ENCODE measurements around the gene CFL1. TPM values are rescaled to one million over a fixed set of nuclear protein-coding genes. Genes with fewer than 3 reads are reported as not detected.
A peak's percentile ranks its signal among the peaks of the same experiment; 100 is the strongest.
"Not testable (repeated sequence)": the region's sequence is repeated elsewhere in the genome, so short reads cannot be mapped to it uniquely, and the experiment has no call there.

The CFL1 gene
- polyA plus RNA-seq, 4 donors = 733 to 901 (median 785) TPM

DNA sequence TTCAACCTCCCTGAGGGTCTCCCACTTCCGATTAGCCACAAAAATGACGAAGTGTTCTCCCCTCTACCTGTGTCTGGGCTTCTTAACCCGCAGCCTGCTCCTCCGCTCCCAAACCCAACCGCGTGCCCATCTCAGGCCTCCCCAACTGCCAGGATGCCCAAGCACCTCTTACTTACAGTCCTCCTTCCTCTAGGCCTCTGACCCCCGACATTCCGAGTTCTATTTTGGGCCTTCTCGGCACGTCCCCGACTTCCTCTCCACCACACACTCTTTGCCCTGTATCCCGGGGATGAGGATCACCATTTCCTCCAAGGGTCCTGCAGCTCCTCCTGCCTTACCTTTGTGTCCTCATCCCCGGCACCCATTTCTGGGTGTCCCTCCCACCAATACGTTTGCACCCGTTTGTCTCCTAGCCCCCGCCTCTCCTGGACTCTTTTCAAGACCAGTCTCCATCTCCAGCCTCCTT lies 1.9 kb upstream of the CFL1 start:
- no peak for DNase-seq (ENCODE audit: low read depth in 4 of 4, low spot score in 2 of 4)

DNA sequence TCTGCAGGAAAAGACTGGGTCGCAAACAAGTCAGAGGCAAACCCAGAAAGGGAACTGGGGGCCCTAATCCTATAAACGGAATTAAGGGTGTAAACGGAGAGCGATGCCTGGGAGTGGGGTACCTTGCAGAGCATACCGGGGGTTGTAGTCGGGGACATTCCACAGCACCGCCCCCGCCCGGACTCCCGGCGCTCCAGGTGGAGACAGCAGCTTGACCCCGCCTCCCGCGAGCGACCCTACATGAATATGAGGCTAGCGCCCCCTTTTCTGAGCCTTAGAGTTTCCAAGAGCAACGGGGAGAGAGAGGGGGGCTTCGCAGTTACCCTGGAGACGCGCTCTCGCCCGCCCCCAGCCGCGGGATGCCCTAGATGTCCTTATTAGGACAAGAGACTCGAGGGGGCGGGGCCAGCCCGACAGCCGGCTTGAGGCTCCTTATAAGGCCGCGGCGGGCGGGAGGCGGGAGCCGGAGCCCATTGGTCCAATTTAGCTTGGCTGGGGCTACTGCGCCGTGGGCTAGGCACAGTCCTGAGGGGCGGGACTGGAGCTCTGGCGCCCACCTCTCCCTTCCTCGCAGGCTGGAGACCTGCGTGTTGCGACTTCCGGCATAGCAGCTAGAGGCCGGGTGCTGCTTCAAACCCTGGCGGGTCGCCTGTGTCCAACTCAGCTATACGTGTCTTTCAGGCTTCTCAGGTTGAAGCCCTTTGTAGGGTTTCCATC lies 1.3 kb upstream of the CFL1 start:
- DNase-seq (ENCODE audit: low read depth in 4 of 4, low spot score in 2 of 4) = peak; percentile 84 to 96 (median 93)

DNA sequence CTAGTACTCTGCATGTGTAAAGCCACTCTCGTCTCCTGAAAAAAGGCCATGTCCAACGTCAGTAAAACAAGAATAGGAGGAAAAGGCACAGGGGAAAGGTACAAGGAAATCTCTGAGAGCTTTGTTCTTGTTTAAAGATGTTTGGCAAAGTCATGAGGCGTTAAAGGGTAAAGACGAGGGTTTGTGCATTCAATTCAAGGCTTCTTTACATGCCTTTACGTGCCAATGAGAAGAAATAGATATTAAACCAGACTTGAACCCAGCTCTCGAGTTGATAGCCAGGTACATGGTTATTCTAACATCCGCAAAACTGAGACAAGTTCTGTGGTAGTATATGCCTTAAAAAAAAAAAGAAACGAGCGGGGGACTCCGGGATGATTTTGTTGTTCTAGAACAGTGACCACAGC lies 704 bp upstream of the CFL1 start:
- DNase-seq (ENCODE audit: low read depth in 4 of 4, low spot score in 2 of 4) = no peak

DNA sequence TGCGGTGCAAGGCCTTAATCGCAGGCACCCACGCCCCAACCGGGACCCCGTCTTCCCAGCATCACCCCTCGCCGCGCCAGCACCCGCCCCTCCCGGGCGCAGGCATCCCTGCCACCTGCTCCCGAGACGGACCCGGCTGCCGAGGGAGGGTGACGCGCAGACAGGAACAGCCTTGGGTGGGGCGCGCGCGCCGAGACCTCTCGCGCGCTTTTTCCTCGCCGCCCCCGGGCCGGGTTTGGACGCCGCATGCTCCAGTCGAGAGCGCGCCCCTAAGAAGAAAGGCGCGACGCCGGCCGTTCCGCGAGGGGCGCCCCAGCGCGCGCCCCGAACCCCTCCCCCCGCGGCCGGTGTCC lies 504 bp downstream of the CFL1 start:
- DNase-seq (ENCODE audit: low read depth in 4 of 4, low spot score in 2 of 4) = no peak

DNA sequence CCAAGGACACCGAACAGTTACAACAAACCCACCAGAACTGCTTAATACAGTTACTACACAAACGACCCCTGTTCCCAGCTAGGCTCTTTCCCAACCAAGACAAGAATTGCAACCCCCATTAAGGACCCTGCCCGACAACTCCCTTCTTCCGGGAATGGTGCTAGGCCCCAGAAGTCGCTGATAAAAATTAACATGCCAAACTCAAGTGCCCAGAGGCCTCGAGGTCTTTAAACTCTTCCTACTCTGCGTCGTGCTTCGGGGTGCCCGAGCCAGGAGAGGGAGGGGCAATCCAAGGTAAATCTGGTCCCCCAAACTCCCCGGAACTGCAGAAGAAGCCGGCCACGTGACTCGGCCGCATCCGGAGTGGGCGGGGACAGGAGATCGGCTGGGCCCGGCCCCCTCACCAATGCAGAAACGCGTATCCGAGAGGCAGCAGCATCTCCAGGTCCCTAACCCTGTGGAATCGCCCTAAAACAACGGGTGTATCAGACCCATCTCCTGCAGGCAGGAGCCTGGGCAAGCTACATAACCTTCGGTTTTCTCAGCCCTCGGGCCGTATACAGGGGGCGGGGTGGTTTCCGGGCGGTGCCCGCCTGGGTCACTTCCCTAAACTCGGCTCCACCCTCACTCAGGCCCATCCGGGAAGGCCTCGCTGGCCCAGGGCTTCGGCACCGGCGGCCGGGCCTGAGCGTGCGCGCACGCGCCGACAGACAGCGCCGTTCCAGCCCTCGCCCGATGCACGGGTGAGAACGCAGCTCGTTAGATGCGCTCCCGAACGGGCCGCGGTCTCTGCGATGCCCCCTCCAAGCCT lies 1.1 kb downstream of the CFL1 start:
- peak in 1 of 4 donors; percentile 34 for DNase-seq (ENCODE audit: low read depth in 4 of 4, low spot score in 2 of 4)

DNA sequence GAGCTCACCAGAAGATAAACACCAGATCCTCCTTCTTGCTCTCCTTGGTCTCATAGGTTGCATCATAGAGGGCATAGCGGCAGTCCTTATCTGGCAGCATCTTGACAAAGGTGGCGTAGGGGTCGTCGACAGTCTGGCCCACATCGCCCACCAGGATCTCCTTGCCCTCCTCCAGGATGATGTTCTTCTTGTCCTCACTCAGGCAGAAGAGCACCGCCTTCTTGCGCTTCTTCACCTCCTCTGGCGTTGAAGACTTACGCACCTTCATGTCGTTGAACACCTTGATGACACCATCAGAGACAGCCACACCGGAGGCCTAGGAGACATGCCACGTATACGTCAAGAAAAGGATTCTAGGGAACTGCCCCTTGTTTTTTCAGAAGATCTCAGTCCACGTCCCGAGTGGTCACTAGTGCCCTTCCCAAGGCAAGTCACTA lies 2.0 kb downstream of the CFL1 start:
- DNase-seq (ENCODE audit: low read depth in 4 of 4, low spot score in 2 of 4) = no peak

DNA sequence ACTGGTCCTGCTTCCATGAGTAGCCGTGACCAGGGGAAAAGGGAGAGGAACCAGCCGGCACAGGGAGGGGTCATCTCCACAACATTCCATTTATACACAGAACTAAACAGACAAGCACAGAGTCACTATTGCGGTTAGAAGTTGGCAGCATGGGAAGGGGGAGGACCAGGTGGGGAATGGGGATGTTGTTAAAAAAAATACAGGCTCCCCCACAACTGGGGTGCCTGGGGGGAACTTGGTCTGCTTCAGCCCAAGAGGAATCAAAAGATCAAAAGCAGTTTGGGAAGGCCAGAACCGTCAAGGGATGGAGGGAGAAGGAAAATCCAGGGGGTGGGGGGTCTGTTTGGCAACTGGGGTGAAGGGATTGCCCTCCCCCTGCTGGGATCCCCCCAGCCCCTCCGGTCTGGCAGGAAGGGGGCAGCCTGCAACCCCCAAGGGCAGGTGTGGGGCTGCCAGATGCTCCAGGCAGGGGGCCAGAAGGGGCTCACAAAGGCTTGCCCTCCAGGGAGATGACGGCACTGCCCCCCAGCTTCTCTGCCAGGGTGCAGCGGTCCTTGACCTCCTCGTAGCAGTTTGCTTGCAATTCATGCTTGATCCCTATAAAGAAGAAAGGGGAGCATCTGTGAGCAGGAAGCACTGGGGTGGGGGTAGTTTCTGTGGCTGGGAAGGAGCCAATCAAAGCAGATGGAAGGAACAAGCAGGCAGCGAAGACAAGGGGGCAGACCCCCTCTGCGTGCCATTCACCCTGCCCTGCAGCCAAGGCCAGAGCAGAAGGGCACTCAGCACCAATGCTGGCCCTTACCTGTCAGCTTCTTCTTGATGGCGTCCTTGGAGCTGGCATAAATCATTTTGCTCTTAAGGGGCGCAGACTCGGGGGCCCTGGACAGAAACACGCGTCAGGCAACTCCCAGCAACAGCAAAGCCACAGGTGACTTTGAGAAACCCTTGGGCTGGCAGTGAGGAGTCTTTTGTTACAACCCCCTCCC lies 2.8 kb downstream of the CFL1 start:
- DNase-seq (ENCODE audit: low read depth in 4 of 4, low spot score in 2 of 4) = no peak

DNA sequence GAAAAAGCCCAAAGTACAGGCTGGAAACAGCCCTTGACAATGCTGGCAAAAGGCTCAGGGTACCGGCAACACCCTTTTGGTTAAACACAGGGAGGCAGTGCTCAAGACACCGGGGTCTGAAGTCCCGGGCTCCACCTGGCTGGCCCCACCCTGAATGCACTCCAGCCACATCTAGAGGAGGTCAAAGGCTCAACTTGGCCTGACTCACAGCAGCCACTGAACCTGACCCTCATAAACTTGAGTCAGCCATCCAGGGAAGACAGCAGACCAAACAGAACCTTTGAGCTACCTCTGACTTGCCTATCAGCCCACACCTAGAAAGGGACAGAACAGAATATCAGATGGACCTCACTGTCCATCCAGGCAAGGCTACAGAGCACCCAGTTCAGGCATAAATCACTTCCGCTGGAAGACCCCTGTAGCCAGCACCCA lies 3.8 kb downstream of the CFL1 start:
- no peak for DNase-seq (ENCODE audit: low read depth in 4 of 4, low spot score in 2 of 4)

DNA sequence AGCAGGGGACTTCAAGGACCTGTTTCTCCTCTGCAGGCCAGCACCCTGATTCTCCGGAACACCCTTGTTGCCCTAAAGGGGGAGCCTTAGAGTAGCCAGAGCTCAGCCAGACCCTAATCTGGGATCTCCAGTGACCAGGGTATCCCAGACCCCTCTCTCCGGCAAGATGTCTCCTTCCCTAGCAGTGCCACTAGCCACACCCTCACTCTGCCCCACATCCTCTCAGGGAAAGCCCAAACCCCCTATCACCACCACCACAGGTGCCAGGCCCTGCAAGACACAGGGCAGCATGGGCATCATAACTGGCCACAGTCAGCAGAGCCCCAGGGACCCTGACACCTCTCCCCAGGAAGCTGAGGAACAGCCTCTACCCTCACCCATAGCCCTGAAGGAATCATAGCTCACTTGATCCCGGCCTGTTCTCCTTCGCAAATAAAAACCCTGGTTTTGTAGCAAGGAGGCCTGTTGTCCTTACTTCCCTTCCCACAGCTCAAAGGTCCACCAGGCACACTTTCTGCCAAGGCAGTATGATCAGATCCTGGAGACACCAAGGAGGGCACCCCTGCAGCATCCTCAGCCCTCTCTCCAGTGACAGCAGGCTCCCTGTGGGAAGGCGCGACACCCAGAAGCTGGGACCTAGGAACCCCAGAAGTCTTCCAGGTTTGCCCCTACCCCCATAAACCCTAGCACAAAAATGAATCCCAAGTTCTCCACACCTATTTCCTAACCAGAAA lies 4.6 kb downstream of the CFL1 start:
- DNase-seq (ENCODE audit: low read depth in 4 of 4, low spot score in 2 of 4) = no peak

DNA sequence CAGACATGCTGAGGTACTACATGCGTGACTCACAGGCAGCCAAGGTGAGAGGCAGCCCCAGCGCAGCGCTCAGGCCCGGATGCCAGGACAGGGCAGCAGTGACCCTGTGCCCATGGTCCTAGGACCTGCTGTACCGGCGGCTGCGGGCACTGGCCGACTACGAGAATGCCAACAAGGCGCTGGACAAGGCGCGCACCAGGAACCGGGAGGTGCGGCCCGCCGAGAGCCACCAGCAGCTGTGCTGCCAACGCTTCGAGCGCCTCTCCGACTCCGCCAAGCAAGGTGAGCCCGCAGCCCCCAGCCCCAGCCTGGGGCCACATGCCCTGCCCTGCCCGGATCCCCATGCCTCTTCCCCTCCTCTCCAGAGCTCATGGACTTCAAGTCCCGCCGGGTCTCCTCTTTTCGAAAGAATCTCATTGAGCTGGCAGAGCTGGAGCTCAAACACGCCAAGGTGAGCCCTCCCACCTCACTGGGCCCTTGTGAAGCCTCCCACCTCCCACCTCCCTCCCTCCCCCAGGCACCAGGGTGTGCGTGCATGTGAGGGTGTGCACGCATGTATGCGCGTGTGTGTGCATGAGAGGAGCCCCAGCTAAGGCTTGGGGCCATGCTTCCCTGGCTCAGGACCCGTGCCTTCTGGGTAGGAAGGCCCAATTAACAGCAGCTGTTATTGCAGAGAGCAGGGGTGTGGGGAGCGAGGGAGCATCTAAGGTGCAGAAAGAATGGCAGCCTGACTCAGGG lies 5.3 kb downstream of the CFL1 start:
- DNase-seq (ENCODE audit: low read depth in 4 of 4, low spot score in 2 of 4) = no peak

DNA sequence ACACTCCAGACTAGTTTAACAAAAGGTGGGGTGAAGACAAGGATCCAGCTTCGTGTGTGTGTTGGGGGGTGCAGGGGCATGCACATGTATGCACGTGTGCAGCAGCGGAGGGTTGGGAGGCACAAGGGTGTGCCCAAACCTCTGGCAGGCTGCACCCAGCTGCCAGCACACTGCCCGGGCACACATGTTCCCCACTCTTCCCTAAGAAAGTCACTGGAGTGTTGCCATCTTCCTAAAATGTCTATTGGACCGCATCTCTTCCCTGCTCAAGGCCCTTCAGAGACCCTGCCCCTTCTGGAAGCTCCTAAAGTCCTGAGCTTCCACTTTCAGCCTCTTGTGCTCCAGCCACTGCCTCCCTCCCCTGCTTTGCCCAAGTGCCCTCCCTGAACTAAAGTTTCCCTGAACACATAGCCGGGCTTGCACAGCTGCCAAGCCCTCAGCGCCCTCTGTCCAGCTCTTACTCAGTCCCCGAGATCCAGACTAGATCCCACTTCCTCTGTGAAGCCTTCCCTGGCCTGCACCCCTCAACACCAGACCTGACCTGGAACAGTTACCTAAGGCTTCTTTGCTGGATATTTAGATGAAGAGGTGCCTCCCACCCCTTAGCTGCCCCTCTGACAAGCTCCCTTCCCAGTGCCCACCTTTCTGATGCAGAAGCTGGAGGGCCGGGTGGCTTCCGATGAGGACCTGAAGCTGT lies 6.0 kb downstream of the CFL1 start:
- no peak for DNase-seq (ENCODE audit: low read depth in 4 of 4, low spot score in 2 of 4)

DNA sequence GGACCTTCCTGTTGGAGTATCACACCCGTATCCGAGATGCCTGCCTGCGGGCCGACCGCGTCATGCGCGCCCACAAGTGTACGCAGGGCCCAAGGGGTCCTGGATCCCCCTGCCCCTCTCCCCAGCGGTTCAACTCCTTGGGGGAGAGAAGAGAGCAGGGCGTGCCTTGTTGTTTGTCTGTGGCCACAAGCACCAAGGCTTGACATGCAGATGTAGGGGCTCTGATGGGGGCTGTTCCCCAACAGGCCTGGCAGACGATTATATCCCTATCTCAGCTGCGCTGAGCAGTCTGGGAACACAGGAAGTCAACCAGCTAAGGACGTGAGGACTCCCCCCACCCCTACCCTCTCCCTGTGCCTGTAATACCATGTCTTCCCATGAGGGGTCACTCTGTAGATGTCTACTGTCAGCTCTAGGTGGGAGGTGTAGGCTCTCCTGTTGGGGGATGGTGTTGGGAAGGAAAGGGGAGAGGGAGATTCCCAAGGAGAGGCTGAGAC lies 6.8 kb downstream of the CFL1 start:
- DNase-seq (ENCODE audit: low read depth in 4 of 4, low spot score in 2 of 4) = no peak

DNA sequence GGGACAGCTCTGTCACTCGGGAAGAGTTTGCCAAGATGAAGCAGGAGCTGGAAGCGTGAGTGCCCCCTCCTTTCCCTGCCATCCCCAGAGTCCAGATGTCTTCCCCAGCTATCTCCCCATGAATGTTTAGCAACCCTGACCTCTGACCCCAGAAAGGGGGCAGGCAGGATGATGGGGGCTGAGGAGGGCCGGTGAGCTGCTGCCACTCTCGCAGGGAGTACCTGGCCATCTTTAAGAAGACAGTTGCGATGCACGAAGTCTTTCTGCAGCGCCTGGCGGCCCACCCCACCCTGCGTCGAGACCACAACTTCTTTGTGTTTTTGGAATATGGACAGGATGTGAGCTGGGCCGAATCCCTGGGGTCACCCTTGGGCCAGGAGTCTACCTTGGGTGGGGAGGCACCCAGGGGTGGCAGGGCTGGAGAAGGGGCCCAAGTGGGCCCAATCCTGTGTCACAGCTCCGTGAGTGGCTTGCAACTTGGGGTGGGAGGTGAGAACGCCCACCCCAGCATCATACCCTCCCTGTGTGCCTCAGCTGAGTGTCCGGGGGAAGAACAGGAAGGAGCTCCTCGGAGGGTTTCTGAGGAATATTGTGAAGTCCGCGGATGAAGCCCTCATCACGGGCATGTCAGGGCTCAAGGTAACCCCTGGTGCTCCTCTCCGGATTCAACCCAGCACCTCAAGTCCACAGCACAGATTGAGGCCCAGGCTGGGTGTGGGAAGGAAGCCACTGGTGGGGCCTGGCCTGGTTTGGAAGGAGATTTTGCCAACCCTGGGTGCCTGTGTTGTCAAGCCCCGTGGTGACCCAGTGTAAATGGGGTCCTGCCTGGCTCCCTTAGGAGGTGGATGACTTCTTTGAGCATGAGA lies 7.5 kb downstream of the CFL1 start:
- DNase-seq (ENCODE audit: low read depth in 4 of 4, low spot score in 2 of 4) = no peak

DNA sequence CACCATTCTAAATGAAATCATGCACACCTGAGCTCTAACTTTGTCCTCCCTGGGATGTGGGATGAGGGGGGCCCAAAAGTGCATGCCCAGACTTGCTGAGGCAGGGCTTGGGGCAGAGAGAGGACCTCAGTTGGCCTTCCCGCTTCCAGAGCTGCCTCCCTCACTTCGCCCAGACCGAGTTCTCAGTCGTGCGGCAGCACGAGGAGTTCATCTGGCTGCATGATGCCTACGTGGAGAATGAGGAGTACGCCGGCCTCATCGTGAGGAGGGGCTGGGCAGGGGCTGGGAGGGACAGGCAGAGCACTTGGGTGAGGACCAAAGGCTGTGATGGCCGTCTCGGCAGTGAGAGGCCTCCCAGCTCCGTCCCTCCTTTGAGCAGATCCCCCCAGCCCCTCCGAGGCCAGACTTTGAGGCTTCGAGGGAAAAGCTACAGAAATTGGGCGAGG lies 8.2 kb downstream of the CFL1 start:
- no peak for DNase-seq (ENCODE audit: low read depth in 4 of 4, low spot score in 2 of 4)

DNA sequence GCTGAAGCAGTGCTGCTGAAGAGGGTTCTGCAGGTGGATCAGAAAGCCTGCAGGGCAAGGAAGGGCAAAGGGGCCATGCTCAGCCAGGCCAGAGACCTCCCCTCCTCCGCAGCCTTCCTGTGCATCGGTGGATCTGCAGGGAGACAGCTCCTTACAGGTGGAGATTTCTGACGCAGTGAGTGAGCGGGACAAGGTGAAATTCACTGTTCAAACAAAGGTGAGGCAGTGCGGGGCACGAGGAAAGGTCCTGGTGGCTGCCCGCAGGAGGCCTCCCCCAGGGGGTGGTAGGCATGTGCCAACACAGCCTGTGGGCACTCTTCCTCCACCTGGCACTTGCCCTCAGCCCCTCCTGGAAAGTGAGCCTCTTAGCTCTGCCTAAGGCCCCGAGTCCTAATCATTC lies 8.6 kb downstream of the CFL1 start:
- DNase-seq (ENCODE audit: low read depth in 4 of 4, low spot score in 2 of 4) = no peak

DNA sequence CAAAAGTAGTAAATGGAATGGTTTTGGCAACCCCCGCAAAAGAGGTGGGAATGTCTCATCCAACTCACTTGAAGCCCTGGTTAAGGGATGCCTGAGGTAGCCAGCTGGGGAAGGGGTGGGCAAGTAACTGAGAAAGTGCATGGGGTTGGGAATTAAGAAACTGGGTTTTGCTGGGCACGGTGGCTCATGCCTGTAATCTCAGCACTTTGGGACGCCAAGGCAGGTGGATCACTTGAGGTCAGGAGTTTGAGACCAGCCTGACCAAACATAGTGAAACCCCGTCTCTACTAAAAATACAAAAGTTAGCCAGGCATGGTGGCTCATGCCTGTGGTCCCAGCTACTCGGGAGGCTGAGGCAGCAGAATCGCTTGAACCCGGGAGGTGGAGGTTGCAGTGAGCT lies 9.3 kb downstream of the CFL1 start:
- not testable (repeated sequence) for DNase-seq (ENCODE audit: low read depth in 4 of 4, low spot score in 2 of 4)

DNA sequence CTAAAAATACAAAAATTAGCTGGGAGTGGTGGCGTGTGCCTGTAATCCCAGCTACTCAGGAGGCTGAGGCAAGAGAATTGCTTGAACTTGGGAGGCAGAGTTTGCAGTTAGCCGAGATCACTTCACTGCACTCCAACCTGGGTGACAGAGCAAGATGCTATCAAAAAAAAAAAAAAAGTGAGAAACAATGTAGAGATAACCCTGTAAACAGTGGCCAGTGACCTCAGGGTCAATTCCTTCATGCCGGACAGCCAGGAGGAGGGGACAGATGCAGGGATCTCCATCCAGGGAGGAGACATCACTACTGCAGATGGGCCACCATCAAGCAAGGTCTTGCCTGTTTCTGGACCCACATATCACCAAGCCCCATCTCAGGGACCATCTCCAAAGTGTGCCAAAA lies 10.2 kb downstream of the CFL1 start:
- DNase-seq (ENCODE audit: low read depth in 4 of 4, low spot score in 2 of 4) = no peak

Data from left renal cortex interstitium (tissue), 4 donors.